HFF-Myc (cell line): ENCODE measurements around the gene VEGFB.

Experiments
- DNase-seq: peaks from one replicate; pipeline ENCODE4 v3.0.0-alpha.2; 2011; ENCODE audit warnings: low read depth; ENCODE audit errors: extremely low read depth
- H3K4me3 ChIP-seq: replicated peaks from 2 replicates; pipeline ENCODE4 v1.5.1; 2011; ENCODE audit warnings: low read depth, mild to moderate bottlenecking, control low read depth, low read length
- TF ChIP-seq, protein P1 (sequence below): IDR thresholded peaks from 2 replicates; pipeline ENCODE4 v1.5.1; 2012; ENCODE audit warnings: mild to moderate bottlenecking, low read depth, low read length, control low read depth; ENCODE audit errors: missing control alignments

Gene VEGFB

DNA sequence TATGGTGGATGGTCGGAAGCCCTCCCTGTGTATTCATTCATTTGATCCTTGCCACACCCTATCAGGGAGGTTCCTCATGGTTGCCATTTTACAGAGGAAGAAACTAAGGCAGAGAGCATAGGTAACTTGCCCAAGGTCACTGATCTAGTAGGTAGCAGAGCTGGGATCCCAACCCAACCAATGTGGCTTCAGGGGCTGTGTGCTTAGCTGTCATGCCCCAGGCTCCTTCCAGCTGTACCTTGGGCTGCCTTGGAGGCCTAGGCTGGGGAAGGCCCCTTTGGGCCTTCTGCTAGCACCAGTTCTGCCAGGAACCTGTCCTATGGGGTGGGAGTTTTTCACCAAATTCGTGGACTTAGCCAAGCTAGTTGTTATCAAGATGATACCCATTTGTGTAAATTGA lies 41.5 kb downstream of the VEGFB start:
- DNase-seq, result no peak
- no peak overlapping the region for H3K4me3 ChIP-seq
- TF ChIP-seq, protein P1, sequence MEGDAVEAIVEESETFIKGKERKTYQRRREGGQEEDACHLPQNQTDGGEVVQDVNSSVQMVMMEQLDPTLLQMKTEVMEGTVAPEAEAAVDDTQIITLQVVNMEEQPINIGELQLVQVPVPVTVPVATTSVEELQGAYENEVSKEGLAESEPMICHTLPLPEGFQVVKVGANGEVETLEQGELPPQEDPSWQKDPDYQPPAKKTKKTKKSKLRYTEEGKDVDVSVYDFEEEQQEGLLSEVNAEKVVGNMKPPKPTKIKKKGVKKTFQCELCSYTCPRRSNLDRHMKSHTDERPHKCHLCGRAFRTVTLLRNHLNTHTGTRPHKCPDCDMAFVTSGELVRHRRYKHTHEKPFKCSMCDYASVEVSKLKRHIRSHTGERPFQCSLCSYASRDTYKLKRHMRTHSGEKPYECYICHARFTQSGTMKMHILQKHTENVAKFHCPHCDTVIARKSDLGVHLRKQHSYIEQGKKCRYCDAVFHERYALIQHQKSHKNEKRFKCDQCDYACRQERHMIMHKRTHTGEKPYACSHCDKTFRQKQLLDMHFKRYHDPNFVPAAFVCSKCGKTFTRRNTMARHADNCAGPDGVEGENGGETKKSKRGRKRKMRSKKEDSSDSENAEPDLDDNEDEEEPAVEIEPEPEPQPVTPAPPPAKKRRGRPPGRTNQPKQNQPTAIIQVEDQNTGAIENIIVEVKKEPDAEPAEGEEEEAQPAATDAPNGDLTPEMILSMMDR, result no peak

DNA sequence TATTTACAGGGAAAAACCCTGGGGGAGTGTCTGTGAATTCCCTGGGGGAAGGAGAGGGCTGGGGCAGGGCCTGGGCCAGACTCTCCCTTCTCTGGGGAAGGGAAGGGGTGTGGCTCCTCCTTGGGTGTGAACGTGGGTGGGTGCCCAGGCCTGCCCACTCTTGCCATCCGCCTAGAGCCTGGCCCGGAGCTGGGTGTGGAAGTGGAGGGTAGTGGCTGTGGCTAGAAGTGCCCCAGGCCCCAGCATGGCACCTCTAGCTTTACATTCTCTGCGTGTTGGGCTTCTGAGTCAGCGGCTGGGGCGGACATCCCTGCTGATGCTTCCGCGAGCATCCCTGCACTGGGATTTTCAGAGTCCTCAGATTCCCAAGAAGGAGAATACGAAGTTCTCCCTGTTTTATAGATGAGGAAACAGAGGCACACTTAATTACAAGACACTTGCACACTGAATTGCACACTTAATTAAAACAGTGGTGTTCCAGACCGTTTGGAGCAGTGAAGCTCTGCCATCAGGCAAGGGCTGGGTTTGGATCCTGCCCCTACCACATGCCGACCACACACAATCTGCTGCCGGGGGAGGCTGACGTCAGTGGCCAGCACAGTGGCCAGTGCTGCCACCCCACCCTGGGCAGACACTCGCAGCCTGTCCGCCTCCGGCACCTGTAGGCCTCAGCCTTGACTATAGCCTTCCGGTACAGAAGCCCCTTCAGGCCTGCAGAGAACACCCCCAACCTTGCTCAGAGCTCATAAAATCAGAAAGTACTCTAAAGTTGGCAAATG lies 42.5 kb downstream of the VEGFB start:
- H3K4me3 ChIP-seq, result no peak overlapping the region
- TF ChIP-seq, protein P1, result no peak
- no peak for DNase-seq

DNA sequence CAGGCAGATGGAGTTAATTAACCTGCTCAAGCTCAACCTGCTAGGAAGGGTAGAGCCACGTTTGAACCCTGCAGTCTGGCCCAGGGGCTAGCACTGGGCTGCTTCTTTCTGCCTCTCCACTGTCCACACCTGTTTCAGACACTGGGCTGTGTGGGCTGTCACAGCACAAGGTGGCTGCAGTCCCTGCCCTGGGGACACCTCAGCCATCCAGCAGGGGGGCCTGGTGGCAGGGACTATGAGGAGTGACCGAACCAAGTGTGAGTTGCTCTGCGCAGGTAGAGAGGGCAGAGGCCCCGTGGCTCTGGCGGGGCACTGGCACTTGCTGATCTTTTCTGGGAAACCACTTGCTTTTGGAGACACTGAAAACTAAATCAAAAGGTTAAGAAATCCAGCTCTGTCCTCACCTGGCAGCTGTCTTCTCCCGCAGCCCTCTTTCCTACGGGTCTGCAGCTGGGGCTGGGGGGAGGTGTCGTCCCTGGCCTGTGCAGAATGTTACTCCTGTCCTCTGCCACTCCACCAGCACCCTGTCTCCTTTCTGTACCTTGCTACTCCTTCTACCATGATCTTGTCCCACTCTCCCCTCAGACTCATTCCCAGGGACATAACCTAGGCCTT lies 44.3 kb downstream of the VEGFB start:
- no peak overlapping the region for H3K4me3 ChIP-seq
- TF ChIP-seq, protein P1, result no peak
- DNase-seq, result no peak

DNA sequence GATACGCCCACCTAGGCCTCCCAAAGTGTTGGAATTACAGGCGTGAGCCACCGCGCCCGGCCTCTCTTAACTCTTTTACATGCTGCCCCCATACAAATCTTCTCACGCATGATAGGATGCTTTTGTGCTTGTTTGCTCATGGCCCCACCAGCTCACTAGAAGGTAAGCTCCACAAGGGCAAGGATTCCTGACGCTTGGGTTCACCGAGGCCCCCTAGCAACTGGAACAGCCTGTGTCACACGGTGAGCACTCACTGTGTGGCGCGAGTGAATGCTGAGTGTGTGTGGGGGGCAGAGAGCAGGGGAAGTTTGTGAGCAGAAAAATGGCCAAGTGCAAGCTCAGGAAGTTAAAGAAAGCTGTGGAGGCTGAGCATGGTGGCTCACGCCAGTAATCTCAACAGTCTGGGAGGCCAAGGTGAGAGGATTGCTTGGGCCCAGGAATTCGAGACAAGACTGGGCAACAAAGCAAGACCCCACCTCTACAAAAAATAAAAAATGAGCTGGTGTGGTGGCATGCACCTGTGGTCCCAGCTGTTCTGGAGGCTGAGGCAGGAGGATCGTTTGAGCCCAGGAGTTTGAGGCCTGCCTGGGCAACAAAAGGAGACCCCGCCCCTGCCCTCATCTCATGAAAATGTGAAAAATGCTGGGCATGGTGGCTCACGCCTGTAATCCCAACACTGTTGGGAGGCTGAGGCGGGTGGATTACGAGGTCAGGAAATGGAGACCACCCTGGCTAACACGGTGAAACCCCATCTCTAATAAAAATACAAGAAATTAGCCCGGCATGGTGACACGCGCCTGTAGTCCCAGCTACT lies 47.8 kb downstream of the VEGFB start:
- H3K4me3 ChIP-seq, result no peak overlapping the region
- DNase-seq, result no peak
- TF ChIP-seq, protein P1, result no peak

DNA sequence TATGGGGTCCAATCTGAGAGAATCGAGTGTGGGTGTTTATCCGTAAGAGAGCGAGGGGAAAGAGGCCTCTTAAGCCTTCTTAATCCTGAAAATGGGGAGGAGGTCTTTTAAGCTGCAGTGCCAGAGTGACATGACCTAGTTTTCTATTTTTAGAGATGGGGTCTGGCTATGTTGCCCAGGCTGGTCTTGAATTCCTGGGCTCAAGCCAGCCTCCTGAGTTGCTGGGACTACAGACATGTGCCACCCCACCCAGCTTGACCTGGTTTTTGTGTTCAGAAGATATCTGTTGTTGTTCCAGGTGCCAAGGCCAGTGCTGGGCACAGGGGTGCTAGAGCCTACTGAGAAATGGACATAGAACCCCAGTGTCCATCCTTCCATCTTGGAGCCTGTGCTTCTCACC lies 48.7 kb downstream of the VEGFB start:
- H3K4me3 ChIP-seq, result no peak overlapping the region
- TF ChIP-seq, protein P1, result no peak
- DNase-seq, result no peak

DNA sequence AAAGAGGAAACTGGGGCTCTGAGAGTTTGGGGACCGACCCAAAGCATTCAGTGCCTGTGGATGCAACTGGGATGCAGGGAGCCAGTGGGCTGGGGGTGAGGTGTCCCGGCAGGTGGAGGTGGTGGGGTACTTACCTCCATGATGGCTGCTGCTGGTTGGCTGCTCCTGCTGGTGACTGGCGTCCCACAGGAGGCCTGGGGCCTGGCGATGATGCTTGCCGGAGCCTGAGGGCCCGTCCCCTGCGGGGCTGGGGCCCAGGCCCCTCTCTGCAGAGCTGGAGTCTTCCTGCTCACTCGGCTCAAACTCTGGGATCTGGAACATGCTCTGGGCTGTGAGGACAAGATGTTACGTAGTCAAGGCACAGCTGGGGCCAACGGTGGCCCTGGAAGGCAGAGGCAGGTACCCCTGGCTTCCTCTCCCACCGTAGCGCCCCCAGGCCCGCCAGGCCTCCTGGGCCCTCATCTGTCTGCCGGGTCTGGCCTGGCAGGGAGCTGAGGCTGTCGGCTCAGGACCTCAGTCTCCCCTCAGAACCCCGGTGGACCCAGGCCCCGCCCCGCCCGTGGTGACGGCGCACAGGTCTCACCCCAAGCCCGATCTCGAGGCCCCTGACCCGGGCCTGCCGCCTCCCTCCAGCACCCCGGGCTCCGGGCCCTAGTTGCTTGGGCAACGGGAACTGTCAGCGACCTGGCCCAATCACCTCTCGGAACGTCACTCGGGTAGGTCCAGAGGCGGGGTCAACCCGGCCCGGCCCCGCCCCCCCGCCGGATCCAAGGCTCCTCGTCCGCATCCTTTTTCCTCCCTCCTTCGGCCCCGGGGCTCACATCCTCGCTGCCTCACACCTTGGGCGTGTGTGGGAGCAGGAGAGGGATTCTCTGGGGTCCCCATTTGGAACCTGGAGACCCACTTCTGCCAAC lies 49.9 kb downstream of the VEGFB start, which contains the start of gene BAD:
BAD (minus strand) TSS at position 618 of the 914 bp plus-strand sequence; CDS start at position 321, 297 bp downstream.
- TF ChIP-seq, protein P1, result no peak
- peak within 1 kb of the TSS; percentile 70 for H3K4me3 ChIP-seq
- DNase-seq, result no peak
